ENCODE measurements around the gene S1PR5.
"Not testable (repeated sequence)": the region's sequence is repeated elsewhere in the genome, so short reads cannot be mapped to it uniquely, and the experiment has no call there.

The S1PR5 gene, protein sequence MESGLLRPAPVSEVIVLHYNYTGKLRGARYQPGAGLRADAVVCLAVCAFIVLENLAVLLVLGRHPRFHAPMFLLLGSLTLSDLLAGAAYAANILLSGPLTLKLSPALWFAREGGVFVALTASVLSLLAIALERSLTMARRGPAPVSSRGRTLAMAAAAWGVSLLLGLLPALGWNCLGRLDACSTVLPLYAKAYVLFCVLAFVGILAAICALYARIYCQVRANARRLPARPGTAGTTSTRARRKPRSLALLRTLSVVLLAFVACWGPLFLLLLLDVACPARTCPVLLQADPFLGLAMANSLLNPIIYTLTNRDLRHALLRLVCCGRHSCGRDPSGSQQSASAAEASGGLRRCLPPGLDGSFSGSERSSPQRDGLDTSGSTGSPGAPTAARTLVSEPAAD

DNA sequence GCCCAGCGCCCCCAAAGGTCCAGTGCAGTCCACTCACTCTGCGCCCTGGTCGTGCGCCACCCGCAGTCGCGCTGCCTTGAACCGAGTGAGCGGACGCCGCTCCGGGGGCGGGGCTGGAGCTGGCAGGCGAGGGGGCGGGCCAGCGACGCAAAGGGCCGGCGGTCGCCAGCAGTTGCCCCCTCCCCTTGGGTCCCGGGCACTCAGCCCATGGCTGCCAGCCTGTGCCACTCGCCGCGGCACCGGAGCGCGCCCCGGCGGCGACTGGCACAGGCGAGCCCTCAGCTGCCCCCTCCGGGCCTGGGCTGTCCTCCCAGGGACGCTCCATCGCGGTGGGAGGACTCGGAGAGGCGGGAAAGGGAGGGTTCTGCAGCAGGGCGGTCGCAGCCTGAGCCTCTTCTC, at the start of gene S1PR5:
Gene S1PR5 (minus strand): TSS at position 87 of the 399 bp plus-strand sequence. CDS start 2,436 bp downstream, outside the sequence.
- DNase-seq = no peak

DNA sequence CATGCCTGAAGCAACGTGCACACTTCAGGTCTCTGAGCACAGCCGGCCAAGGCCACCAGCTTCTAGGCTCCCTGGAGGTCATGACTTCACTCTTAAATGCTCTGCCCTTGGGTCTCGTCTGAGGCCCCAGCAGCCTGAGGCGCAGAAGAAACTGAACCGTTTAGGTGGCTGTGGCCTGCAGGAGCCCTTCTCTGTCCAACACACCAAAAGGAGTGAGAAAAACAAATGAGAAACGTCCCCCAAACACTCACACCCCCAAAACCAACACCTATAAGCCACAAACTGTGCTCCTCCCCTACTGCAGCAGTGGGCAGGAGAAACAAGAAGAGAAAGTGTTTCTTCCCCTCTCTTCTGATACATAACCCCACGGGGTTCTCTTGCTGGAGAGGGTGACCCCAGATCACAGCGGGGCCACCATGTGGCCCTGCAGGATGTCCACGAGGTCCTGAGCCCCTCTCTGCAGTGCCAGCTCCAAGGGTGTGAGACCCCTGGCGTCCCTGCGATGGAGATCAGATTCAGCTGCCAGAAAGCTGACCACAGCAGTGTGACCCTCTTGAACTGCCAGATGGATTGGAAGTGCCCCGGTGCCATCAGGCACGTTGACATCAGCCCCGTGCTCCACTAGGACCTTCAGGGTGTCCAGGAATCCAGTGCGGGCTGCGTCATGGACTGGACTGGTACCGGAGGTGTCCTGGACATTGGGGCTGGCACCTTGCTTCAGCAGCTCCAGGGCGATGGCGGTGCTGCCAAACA, 49.6 kb upstream of the S1PR5 start:
- no peak for DNase-seq

DNA sequence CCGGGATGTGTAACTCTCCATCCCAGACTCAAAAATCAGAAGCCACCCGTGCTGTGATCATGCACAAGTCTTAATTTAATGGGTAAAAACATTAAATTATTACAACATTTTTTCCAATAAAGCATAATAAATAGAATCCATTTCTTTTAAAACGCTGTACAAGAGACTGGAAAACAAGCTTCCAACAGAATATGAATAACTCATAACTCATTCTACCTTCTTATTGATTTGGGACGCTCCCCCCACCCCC, 49.1 kb upstream of the S1PR5 start:
- no peak for DNase-seq

DNA sequence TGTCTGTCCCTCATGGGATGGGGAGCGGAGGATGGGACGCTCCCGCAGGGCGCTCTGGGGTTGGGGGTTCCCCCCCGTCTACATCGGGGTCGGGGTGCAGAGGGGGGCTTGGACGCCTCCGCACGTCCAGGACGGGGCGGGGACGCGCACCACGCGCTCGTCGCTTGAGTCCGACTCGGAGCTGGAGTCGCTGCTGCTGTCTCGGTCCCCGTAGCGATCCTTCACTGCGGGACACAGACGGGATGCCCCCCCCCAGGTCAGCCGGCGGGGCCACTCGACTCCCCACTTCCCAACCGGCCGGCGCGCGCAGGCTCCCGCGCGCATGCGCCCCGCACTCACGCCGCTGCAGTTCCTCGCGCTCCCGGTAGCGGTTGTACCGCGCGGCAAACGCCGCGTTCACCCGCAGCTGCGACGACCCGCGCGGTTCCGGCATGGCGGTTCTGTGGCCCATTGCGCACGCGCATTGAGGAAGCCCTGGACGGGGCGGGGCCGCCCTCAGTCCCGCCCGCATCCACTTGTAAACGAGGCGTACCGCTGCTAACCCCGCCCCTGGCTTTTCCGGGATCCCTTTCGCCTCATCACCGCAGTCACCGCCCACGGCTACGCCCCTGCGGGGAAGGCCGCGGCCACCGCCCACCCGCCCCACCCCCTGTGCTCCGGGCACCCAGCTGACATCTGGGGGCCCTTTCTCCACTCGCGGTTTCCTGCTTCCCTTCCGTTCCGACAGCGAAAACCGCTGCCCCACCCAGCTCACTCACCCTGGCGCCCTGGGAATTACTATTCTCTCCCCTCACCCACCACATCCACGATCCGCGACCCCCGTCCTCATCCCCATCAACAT, 48.5 kb upstream of the S1PR5 start, which contains the start of gene KRI1:
Gene KRI1 (minus strand): TSS at position 444 of the 841 bp plus-strand sequence. CDS start 11 bp downstream, at position 433.
- peak; percentile 91 for DNase-seq

DNA sequence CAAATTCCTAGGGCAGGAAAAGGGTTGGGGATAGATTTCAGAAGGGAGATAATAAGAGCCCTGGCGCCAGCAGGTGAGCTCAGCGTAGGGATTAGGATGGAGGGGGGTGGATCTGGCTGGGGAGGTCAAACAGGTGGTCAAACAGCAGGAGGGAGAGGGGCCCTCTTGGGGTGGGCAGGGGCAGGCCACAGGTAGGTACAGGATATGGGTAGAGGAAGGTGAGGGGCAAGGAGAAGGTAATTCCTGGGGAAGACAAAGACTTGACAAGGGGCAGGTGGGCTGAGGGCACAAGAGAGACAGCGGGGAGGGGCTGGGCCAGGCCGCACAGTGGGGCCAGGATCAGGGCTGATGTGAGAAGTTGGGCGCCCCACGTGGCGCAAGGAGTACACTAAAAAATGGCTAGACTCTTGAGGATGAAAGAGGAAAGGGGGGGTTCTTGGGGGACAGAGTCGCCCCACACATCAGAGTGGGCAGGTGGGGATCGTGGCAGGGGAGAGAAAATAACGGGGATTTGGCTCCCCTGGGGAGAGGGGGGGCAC, 47.9 kb upstream of the S1PR5 start:
- DNase-seq = peak; percentile 5

DNA sequence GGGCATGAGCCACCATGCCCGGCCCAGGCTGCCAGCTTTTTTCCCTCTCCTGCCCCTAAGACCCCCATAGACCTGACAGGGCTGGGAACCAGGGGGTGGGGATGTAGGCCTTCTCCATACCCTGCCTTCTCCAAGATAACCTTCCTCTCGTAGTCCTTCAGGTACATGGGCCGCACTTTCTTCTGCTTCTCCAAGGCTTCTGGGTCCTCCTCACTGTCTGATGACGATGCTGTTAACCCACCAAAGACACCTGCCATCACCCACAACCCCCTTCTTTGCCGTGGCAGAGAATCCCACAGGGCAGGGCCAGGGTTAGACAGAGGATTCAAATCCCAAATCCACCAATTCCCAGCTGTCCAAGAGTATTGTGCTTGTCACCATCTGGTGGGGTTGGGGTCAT, 45.4 kb upstream of the S1PR5 start:
- no peak for DNase-seq

DNA sequence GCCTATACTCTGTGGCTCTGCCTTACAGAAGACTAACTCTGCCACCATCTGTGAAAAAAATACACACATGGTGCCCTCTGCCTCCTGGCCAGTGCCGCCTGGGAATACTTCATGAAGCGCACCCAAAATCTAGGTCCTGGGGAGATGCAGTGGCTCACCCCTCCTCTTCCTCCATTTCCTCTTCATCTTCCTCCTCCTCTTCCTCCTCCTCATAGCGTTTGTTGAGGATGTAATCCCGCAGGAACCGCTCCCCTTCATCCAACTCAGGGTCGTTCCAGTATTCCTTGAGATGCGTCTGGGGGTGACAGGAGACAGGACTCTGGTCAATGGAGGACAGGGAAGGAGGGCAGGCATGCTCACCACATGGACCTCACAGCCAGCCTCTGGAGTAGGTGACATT, 42.9 kb upstream of the S1PR5 start:
- DNase-seq = no peak

DNA sequence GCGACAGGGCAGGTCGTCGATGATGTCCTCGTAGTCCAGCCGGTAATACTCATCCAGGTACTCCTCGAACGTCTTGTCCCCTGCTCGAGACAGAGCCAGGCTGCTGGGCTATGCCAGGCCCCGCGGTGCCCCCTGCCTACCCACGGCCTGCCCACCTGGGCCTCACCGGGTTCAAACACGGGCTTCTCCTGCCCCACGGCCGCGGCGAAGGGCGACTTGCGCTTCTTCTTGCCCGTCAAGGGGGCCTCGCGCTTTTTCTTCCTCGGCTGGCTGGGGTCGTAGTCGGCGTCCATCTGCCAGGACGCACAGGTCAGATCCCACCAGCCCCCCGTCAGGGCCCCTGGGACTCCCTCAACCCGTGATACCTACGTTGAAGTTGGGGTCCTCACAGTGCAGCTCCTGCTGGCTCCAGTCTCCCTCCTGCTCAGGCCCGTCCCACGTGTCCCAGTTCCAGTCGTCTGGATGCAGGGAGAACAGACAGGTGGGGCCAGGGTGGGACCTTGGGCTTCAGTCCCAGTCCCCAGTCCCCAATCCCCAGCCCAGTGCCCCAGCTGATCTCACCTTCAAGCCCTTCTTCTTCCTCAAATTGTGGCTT, 40.5 kb upstream of the S1PR5 start:
- DNase-seq = no peak

DNA sequence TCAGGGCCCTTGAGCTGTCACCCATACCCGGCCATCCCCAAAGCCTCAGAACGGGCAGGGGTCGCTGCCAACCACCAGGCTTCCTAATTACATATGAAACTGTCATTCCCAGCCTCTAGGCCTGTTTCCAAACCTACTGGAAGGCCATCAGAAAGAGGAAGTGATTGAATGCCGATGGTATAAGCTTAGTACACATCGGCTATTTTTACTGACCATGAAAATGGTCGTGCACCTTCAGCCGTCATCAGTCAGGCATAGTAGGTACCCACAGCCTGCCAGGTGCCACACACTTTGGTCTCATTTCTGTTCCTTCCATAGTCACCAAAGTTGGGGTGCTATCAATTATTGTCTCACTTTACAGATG, 38.3 kb upstream of the S1PR5 start:
- DNase-seq = no peak

DNA sequence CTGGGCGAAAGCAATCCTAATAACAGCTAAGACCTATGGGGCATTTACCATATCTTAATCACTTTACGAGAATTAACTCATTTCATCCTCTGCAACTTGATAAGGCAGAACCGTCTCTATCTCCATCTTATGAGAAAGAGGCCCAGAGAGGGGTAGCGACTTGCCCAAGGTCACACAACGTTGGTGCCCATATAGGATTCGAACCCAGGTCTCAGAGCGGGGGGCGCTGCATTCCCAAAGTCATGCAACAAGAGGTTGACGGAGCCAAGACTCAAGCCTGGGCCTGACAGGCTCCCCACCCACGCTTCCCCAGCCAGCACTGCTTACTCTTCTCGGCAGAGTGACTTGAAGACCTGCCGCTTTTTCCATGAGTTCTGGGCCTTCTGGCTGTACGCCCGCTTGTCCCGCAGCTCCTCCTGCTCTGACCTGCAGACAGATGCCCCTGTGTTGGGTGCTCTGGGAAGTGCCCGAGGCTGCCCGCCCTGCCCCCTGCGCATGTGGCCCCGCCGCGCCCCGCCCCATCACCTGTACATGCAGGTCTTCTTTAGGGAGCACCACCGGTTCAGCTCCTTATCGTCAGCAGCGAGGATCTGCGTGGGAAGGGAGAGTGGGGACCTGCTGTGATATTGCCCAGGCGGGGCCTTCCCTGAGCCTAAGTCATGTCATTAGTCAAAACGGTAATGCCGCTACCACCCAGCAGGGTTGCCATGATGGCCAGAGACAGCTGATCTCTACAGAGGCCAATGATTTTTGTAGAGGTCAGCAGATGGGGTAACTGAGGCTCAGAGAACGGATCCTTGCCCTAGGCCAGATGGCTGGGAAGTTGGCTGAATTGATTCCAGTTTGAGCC, 37.7 kb upstream of the S1PR5 start:
- DNase-seq = no peak

DNA sequence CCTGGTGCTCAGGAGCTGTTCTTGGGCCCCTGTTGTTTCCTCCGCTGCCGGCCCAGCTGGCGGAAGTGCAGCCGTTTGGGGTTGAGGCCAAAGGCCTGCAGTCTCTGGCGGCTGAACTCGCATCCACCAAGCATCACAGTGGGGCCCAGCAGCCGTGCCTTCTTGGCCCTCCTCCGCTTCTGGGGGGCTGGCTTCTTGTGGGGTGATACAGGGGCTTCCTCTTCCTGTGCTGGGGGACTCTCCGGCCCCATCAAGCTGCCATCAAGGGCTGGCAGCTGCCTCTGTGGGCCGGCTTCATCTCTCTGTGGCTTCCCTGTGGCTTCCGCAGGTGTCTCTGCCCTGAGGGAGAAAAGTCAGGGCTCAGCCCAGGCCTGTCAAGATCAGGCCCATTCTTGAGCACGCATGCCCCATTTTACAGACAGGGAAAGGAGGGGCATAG, 36.7 kb upstream of the S1PR5 start:
- DNase-seq = no peak

DNA sequence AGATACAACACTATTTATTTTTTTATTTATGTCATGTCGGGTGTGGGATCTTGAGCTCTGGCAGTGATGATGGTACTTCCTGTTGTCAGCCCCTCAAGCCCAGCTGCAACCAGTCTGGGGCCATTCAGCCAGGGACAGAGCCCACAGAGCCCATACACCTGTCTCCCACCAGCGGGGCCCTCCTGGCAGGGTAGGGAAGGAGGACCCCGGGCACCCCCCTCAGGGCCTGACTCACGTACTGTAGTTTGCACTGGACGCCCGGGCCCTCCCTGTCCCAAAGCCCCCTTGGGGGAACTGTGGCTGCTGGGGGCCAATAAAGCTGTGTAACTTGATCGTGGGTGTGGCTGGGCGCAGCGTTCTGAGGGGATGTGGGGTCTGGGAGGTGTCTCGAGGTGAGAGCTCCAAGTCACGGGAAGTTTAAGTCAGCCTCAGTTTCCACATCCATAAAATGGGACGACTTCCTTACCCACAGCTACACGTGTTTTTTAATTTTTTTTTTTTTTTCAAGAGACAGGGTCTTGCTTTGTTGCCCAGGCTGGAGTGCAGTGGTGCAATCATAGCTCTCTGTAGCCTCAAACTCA, 35.9 kb upstream of the S1PR5 start:
- no peak for DNase-seq

DNA sequence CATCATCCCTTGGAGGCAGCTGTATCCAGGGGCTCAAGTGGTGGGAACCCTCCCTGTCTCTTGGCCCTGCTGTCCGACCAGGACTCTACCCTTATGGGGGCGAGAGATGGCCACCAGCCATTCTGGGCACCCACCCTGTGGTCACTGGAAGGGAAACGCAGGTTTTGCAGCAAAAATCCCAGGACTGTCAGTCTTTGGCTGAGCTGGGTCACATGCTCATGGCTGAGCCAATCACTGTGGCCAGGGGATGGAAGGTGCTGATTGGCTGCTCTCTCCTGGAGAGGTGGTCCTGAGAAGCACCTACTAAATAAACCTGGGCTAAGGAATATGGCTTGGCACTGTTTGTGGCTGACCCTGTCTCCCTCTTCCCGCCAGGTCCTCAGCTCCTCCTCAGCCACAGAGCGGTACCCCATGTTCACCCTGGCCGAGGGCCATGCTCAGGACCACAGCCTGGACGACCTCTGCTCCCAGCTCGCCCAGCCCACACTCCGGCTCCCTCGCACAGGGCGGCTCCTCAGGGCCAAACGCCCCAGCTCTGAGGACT, 35.3 kb upstream of the S1PR5 start:
- no peak for DNase-seq

DNA sequence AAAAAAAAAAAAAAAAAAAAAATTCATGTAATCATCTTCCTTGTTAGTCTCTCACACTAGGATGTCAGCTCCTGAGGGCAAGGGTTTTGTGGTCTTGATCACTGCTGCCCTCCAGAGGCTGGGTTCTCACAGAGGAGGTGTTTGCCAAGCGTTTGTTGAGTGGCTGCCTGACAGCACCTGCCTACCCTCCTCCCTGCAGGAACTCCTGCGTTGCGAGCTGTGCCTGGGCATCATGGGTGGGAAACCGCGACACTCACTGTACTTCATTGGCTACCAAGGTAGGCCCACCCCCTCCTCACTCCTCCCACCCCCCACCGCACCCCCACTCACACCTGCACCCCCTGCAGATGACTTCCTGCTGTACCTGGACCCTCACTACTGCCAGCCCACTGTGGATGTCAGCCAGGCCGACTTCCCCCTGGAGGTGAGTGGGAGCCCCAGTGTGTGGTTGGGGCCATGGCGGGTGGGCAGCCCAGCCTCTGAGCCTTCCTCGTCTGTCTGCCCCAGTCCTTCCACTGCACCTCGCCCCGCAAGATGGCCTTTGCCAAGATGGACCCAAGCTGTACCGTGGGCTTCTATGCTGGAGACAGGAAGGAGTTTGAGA, 34.6 kb upstream of the S1PR5 start:
- DNase-seq = no peak

DNA sequence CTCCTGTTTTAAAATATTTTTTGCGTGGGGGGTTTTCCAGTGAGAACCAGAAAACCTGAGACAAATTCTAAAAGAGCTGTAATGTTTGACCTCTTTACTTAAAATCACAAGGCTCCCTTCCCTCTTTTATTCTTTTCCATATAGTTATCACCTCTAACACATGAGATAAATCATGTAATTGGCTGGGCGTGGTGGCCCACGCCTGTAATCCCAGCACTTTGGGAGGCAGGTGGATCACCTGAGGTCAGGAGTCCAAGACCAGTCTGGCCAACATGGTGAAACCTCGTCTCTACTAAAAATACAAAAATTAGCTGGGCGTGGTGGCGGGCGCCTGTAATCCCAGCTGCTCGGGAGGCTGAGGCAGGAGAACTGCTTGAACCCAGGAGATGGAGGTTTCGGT, 33.8 kb upstream of the S1PR5 start:
- DNase-seq = not testable (repeated sequence)

DNA sequence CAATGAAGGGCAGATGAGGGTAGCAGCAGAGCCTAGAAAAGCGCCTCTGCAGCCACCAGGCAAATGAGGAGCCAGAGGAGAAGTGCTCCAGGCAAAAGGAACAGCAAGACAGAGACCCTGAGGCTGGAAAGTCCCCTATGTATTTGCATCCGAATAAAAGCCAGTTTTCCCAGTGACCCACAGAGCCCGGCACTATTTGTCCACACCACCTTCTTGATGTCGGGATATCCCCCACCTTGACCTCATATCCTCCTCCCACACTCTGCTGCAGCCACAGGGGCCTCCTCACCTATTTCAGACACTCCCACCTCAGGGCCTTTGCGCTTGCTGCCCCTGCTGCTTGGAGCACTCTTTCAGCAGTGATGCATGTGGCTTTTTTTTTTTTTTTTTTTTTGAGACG, 33.1 kb upstream of the S1PR5 start:
- DNase-seq = no peak

DNA sequence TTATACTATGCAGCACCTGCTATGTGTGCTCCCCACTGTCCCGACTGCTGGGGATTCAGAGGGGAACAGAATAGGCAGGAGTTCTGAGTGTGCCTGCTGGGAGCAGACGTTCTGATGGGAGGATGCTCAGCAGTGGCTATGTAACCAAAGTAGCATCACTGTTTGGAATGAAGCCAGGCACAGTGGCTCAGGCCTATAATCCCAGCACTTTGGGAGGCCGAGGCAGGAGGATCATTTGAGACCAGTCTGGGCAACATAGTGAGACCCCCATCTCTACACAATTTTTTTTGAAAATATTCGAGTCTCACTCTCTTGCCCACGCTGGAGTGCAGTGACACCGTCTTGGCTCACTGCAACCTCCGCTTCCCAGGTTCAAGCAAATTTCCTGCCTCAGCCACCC, 32.5 kb upstream of the S1PR5 start:
- no peak for DNase-seq

DNA sequence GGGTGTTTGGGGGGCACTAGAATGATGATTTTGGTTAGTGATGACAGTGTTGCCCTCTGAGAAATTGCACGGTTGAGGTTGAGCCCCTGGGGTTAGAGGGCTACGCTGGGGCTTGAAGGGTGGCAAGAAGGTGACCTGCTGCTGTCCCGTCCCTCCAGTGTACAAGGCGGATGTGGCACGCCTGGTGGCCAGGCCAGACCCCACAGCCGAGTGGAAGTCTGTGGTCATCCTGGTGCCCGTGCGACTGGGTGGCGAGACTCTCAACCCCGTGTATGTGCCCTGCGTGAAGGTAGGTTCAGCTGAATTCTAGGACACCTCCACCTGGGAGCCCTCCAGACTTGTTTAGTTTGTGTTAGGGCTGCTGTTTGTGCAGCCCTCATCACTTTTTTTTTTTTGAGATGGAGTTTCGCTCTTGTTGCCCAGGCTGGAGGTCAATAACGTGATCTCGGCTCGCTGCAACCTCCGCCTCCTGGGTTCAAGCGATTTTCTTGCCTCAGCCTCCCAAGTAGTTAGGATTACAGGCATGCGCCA, 31.6 kb upstream of the S1PR5 start:
- no peak for DNase-seq

DNA sequence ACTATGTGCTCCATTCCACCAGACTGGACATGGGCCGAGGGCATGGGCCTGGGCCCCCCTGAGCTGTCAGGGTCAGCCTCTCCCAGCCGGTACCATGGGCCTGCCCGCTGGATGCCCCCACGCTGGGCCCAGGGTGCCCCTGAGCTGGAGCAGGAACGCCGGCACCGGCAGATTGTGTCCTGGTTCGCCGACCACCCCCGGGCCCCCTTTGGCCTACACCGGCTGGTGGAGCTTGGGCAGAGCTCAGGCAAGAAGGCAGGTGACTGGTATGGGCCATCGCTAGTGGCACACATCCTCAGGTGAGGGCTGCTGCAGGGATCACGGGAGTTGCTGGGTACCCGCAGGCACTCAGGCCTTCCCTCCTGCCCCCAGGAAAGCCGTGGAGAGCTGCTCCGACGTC, 29.6 kb upstream of the S1PR5 start:
- DNase-seq = no peak

DNA sequence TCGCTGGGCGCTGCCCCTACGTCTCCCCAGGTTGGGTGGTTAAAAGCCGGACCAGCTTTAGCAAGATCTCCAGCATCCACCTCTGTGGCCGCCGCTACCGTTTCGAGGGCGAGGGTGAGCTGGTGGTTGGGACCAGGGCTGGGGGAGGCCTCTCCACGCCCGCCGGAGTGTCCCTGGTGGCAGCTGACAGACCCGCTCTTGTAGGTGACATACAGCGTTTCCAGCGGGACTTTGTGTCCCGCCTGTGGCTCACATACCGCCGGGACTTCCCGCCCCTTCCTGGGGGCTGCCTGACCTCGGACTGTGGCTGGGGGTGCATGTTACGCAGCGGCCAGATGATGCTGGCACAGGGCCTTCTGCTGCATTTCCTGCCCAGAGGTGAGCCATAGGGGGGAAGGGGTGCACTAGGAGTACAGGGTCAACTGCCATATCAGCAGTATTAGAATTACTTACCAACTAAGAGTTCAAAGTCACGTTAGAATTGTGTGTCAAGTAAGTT, 27.6 kb upstream of the S1PR5 start:
- no peak for DNase-seq

All from SHP77 treated with DMSO at 0.1 percent for 48 hours (cell line).